K562 (cell line): ENCODE data around the gene C1RL. TPM values are rescaled to one million over a fixed set of nuclear protein-coding genes. Genes with fewer than 3 reads are reported as not detected.
A peak's percentile ranks its signal among the peaks of the same experiment; 100 is the strongest.

ENCODE experiments used
- ATF6 ChIP-seq: sonication (generic); formaldehyde crosslinking; IDR thresholded peaks from 2 replicates; pipeline ENCODE4 v1.4.0; 2020; ENCODE audit warnings: mild to moderate bottlenecking, missing genetic modification reagents
- BCL6 ChIP-seq: fragments of 250-450 bp; sonication (Bioruptor Pico); IDR thresholded peaks from 2 replicates; pipeline ENCODE4 v1.4.0; 2020
- CSDE1 ChIP-seq, 2 experiments: fragments of 450-650 bp; IDR thresholded peaks; 2 replicates each; pipeline ENCODE4 v1.6.1; 2016; ENCODE audit warnings: mild to moderate bottlenecking in 1 of 2
- FOXA1 ChIP-seq: fragments of 450-650 bp; IDR thresholded peaks from 2 replicates; pipeline ENCODE4 v1.6.1; 2016; ENCODE audit warnings: mild to moderate bottlenecking, borderline replicate concordance
- FOXJ3 ChIP-seq: sonication (generic); formaldehyde crosslinking; IDR thresholded peaks from 2 replicates; pipeline ENCODE4 v1.4.0; 2020; ENCODE audit warnings: mild to moderate bottlenecking, missing genetic modification reagents
- KDM1A ChIP-seq, 2 experiments: fragments of 450-650 bp; IDR thresholded peaks; 2 replicates each; pipeline ENCODE4 v1.6.1; 2016; ENCODE audit warnings: mild to moderate bottlenecking in 2 of 2
- KLF16 ChIP-seq: IDR thresholded peaks from 2 replicates; pipeline ENCODE4 v1.6.1; 2016; ENCODE audit warnings: antibody characterized with exemption
- MED1 ChIP-seq: sonication (generic); formaldehyde crosslinking; IDR thresholded peaks from 2 replicates; pipeline ENCODE4 v1.8.1; 2023; ENCODE audit warnings: missing genetic modification reagents, borderline replicate concordance
- NCOR1 ChIP-seq: fragments of 450-650 bp; IDR thresholded peaks from 2 replicates; pipeline ENCODE4 v1.6.1; 2016; ENCODE audit warnings: mild to moderate bottlenecking, moderate library complexity
- NRF1 ChIP-seq, 2 experiments: fragments of 450-650 bp; IDR thresholded peaks in 1 of 2; conservative IDR thresholded peaks in 1 of 2; 2 replicates each; pipeline ENCODE4 v1.6.1; 2014; ENCODE audit warnings: mild to moderate bottlenecking in 2 of 2
- PHB2 ChIP-seq: fragments of 450-650 bp; IDR thresholded peaks from 2 replicates; pipeline ENCODE4 v1.6.1; 2017; ENCODE audit warnings: low read depth
- RREB1 ChIP-seq: fragments of 250-450 bp; sonication (Bioruptor Pico); IDR thresholded peaks from 2 replicates; pipeline ENCODE4 v1.4.0; 2020
- STAT6 ChIP-seq: sonication (generic); formaldehyde crosslinking; IDR thresholded peaks from 2 replicates; pipeline ENCODE4 v1.8.1; 2023; ENCODE audit warnings: mild to moderate bottlenecking, missing genetic modification reagents
- TRIM28 ChIP-seq: fragments of 450-650 bp; IDR thresholded peaks from 2 replicates; pipeline ENCODE4 v1.6.1; 2017
- ZNF175 ChIP-seq: fragments of 200-800 bp; sonication (Bioruptor generic); IDR thresholded peaks from 2 replicates; pipeline ENCODE4 v1.6.1; 2016; ENCODE audit warnings: low read depth, mild to moderate bottlenecking, missing genetic modification characterization, missing compliant biosample characterization
- ZNF324 ChIP-seq: fragments of 250-450 bp; sonication (Bioruptor Pico); IDR thresholded peaks from 2 replicates; pipeline ENCODE4 v1.4.0; 2020; ENCODE audit warnings: mild to moderate bottlenecking
- polyA plus RNA-seq, 8 experiments: library from polyadenylated mRNA; depleted of rRNA in 4 of 8; stranded (reverse) in 5 of 8; unstranded in 3 of 8; fragments of >200 nt; fragmentation: Nextera tagmentation in 2 of 8; fragmentation: Illumina TruSeq in 1 of 8; extraction: Ambion mirVana in 2 of 8; extraction: Trizol in 1 of 8; gene quantifications; 2 replicates each; pipeline versions ENCODE4 v1.2.1 to v1.2.3, GENCODE V29; 2011 to 2014; ENCODE audit warnings: inconsistent platforms in 1 of 8, missing spikeins in 1 of 8
- total RNA-seq, 7 experiments: library from RNA; depleted of rRNA in 6 of 7; stranded (reverse); fragments of >200 nt in 6 of 7; fragmentation: Illumina TruSeq in 2 of 7; extraction: Trizol in 2 of 7; gene quantifications; 2 replicates each; pipeline versions ENCODE4 v1.2.1 to v1.2.3, GENCODE V29; 2011 to 2021; ENCODE audit warnings: low replicate concordance in 1 of 7

C1RL gene
- total and polyA plus RNA-seq, 9 of the 15 experiments (the other 6 are each of a cell fraction or from before 2014, with no cell fraction given) = 1.4 to 10.7 (median 8.0) TPM

- 0 out of 2 replicates have a peak, but pooled peaks have one; percentile 71 for TF ChIP-seq RREB1
- no peak for TF ChIP-seq CSDE1 (IDR thresholded peaks at IDR 0.05)
- no peak for TF ChIP-seq TRIM28
- no peak for TF ChIP-seq ZNF175 (CRISPR knock-in tag)
- TF ChIP-seq MED1 (CRISPR knock-in tag) = no peak
- no peak for TF ChIP-seq FOXJ3
- TF ChIP-seq NRF1 (conservative IDR thresholded peaks at IDR 0.05 in 1 of 2, IDR thresholded peaks at IDR 0.05 in 1 of 2) = 0 out of 4 replicates have a peak, but pooled peaks of 1 of the 2 experiments have one; percentile 9
- TF ChIP-seq FOXA1 = no peak
- peak; percentile 35 to 36; a peak in 2 of 4 replicates for TF ChIP-seq KDM1A (IDR thresholded peaks at IDR 0.05)
- no peak for TF ChIP-seq KLF16
- no peak for TF ChIP-seq ATF6
- no peak for TF ChIP-seq STAT6 (CRISPR knock-in tag)
- no peak for TF ChIP-seq ZNF324 (CRISPR knock-in tag)
- TF ChIP-seq PHB2 = no peak
- no peak for TF ChIP-seq NCOR1
- peak; percentile 88 for TF ChIP-seq BCL6 (CRISPR knock-in tag)
- TF ChIP-seq, all 486 proteins: peak for 85
Measured at GRCh38 chr12:7058163-7058845, 50.7 kb downstream of the C1RL start (continued).
